ENCODE measurements around the gene METAP2. TPM values are rescaled to one million over a fixed set of nuclear protein-coding genes. Genes with fewer than 3 reads are reported as not detected.

The METAP2 gene
- total RNA-seq, 1 experiment from 2014 or later, result 127 TPM

GRCh38 chr12:95529693-95530225 is 55.8 kb downstream of the METAP2 start:
- no peaks in the 10 kb centered on the region for H4K20me1 ChIP-seq (ENCODE audit: insufficient read depth)
- H2AFZ ChIP-seq (ENCODE audit: low read depth, low read length, poor library complexity, severe bottlenecking), result no peak overlapping the region
- ChIA-PET POLR2A (no interaction called here), RAD21 (ENCODE audit: low non-redundant PET in 1 of 2, low total read pairs in 2 of 2, uncharacterized antibody in 2 of 2, unreplicated experiment in 2 of 2) (no interaction called here), CTCF (no interaction called here)
- DNase-seq (ENCODE audit: low read depth, low spot score) (no peak), ATAC-seq (no peak)
- H3K27ac ChIP-seq (ENCODE audit: low read depth, low read length), result no peak overlapping the region
- intact Hi-C loops (cut with micrococcal nuclease), result loop anchor here (5.0 to 10.0 kb wide), 3 partner anchors 177 to 655 kb away; no protein-coding TSS in a partner anchor
- H3K9ac ChIP-seq (ENCODE audit: low read length), result no peak overlapping the region
- H3K4me2 ChIP-seq (ENCODE audit: low read length), result no peak overlapping the region
- BruUV-seq (replicated peaks), result no TSS peak
- no peak overlapping the region for H3K4me3 ChIP-seq (replicated peaks in 1 of 2; ENCODE audit: low read depth in 1 of 2, low read length in 2 of 2)
- H3K9me2 ChIP-seq (ENCODE audit: insufficient read depth), result no peaks in the 10 kb centered on the region
- no peaks in the 10 kb centered on the region for H3K9me3 ChIP-seq (ENCODE audit: control insufficient read depth in 1 of 2, insufficient read depth in 1 of 2, low read depth in 1 of 2, low read length in 2 of 2)
- TF ChIP-seq MAX (IDR thresholded peaks at IDR 0.05), result no peak
- TF ChIP-seq ZNF274 (IDR thresholded peaks at IDR 0.05; ENCODE audit: low read depth, low read length), result no peak
- no peak for TF ChIP-seq CEBPB (IDR thresholded peaks at IDR 0.05; ENCODE audit: low read depth)
- no peak for TF ChIP-seq ZBTB33 (IDR thresholded peaks at IDR 0.05; ENCODE audit: extremely low read depth, insufficient replicate concordance, low read length)
- TF ChIP-seq POLR2AphosphoS5 (IDR thresholded peaks at IDR 0.05; ENCODE audit: low read depth, low read length), result no peak
- no peak for TF ChIP-seq FOSL1 (IDR thresholded peaks at IDR 0.05; ENCODE audit: low read depth)
- TF ChIP-seq SIN3A (IDR thresholded peaks at IDR 0.05; ENCODE audit: low read depth), result no peak
- TF ChIP-seq RAD21 (IDR thresholded peaks at IDR 0.05; ENCODE audit: low read depth), result no peak
- TF ChIP-seq SRF (IDR thresholded peaks at IDR 0.05; ENCODE audit: low read depth), result no peak
- no peak for TF ChIP-seq EGR1 (IDR thresholded peaks at IDR 0.05; ENCODE audit: low read depth)
- TF ChIP-seq POLR2A (IDR thresholded peaks at IDR 0.05; ENCODE audit: borderline replicate concordance, extremely low read depth, insufficient read depth, insufficient read length), result no peak
- TF ChIP-seq REST (IDR thresholded peaks at IDR 0.05; ENCODE audit: low read depth), result no peak
- TF ChIP-seq CBX3 (IDR thresholded peaks at IDR 0.05; ENCODE audit: low read depth), result no peak
- TF ChIP-seq CTCF (IDR thresholded peaks at IDR 0.05 in 2 of 3, conservative IDR thresholded peaks at IDR 0.05 in 1 of 3; ENCODE audit: borderline replicate concordance in 1 of 3, insufficient read depth in 1 of 3, low read depth in 2 of 3, low read length in 2 of 3), result no peak
- no peaks in the 10 kb centered on the region for H3K27me3 ChIP-seq (ENCODE audit: insufficient read depth, low read length)
- H3K36me3 ChIP-seq (ENCODE audit: control insufficient read depth in 1 of 2, insufficient read depth in 2 of 2, low read length in 2 of 2), result no peaks in the 10 kb centered on the region
- H3K79me2 ChIP-seq (ENCODE audit: insufficient read depth, low read length), result no peaks in the 10 kb centered on the region
- H3K4me1 ChIP-seq (ENCODE audit: control insufficient read depth in 1 of 2, insufficient read depth in 2 of 2, low read length in 2 of 2), result peaks cover 0 to 3% of the 10 kb centered on the region in 2 experiments; a peak in 1 of 4 replicates

All from HCT116 (cell line).